ENCODE results near the gene IFT88. TPM values are rescaled to one million over a fixed set of nuclear protein-coding genes. Genes with fewer than 3 reads are reported as not detected.

Gene IFT88
- polyA plus RNA-seq, 3 donors, result 2.9 to 4.5 (median 4.1) TPM

DNA sequence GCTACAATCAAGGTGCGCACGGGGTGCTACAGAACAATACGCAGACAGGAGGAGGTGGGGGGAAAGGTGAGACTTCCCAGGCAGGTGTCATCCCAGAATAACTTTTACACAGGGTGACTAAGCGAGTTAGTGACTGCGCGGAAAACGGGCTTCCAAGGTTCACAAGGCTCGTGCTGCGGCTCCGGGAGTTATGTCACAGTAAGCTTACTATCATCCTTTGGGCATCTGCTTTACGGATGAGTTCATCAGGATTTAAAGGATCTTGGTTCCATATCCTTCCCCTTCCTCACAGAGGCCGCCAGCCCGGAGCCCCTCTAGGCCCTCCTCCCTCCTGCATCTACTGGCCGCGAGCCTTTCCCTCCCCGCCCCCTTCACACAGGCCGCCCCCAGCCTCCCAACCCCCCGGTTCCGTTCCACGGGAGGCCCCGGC is 474 bp upstream of the IFT88 start:
- H3K4me3 ChIP-seq (replicated peaks in 1 of 3; ENCODE audit: low read depth in 2 of 3, low read length in 3 of 3), result peak overlapping the region; percentile 61 to 86 (median 79)
- TF ChIP-seq, protein P1, sequence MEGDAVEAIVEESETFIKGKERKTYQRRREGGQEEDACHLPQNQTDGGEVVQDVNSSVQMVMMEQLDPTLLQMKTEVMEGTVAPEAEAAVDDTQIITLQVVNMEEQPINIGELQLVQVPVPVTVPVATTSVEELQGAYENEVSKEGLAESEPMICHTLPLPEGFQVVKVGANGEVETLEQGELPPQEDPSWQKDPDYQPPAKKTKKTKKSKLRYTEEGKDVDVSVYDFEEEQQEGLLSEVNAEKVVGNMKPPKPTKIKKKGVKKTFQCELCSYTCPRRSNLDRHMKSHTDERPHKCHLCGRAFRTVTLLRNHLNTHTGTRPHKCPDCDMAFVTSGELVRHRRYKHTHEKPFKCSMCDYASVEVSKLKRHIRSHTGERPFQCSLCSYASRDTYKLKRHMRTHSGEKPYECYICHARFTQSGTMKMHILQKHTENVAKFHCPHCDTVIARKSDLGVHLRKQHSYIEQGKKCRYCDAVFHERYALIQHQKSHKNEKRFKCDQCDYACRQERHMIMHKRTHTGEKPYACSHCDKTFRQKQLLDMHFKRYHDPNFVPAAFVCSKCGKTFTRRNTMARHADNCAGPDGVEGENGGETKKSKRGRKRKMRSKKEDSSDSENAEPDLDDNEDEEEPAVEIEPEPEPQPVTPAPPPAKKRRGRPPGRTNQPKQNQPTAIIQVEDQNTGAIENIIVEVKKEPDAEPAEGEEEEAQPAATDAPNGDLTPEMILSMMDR (IDR thresholded peaks at IDR 0.05), result no peak
- peak overlapping the region; percentile 83 for H3K4me2 ChIP-seq (replicated peaks; ENCODE audit: extremely low read depth, low read length, poor library complexity, severe bottlenecking)
- H3K36me3 ChIP-seq (replicated peaks in 1 of 2; ENCODE audit: control insufficient read depth in 1 of 2, insufficient read depth in 2 of 2, low read length in 2 of 2), result no peaks in the 10 kb centered on the region
- H2AFZ ChIP-seq (ENCODE audit: insufficient read depth, low read depth, low read length, poor library complexity, severe bottlenecking), result peak overlapping the region; percentile 92
- no peaks in the 10 kb centered on the region for H4K20me1 ChIP-seq (ENCODE audit: insufficient read depth, low read length)
- H3K27ac ChIP-seq (ENCODE audit: low read depth in 1 of 2, low read length in 2 of 2), result peak overlapping the region; percentile 90 to 92
- no peaks in the 10 kb centered on the region for H3K27me3 ChIP-seq (ENCODE audit: control insufficient read depth in 2 of 2, insufficient read depth in 2 of 2, low read length in 2 of 2)
- peaks cover 20% of the 10 kb centered on the region for H3K4me1 Mint-ChIP-seq
- H3K4me1 ChIP-seq (ENCODE audit: control insufficient read depth in 1 of 2, insufficient read depth in 2 of 2, low read length in 2 of 2), result peaks cover 18 to 20% of the 10 kb centered on the region in 2 donors
- H3K79me2 ChIP-seq (ENCODE audit: insufficient read depth, low read length), result no peaks in the 10 kb centered on the region
- H3K9me3 Mint-ChIP-seq, result peaks cover 5 to 19% (median 17%) of the 10 kb centered on the region in 7 donors
- DNase-seq, result peak in 2 of 3 donors; percentile 44 to 60
- WGBS (ENCODE audit: insufficient coverage), result 7% methylated on average over 15 of the region's 21 CpGs
- H3K9ac ChIP-seq (ENCODE audit: insufficient read depth, low read length, poor library complexity, severe bottlenecking), result peak overlapping the region; percentile 75
- H3K9me3 ChIP-seq (replicated peaks in 1 of 2; ENCODE audit: control insufficient read depth in 1 of 2, insufficient read depth in 1 of 2, low read length in 2 of 2), result peaks cover 8 to 11% of the 10 kb centered on the region in 2 donors
- H3K27ac Mint-ChIP-seq, result peak overlapping the region; percentile 87 to 97 (median 94)
- no peaks in the 10 kb centered on the region for H3K36me3 Mint-ChIP-seq
- H3K4me3 Mint-ChIP-seq, result peak overlapping the region; percentile 85 to 89
- intact Hi-C loops (cut with micrococcal nuclease), result loop anchor here in 1 of 2 donors (5.0 kb wide), 1 partner anchor 39 kb away; the partner anchor contains the start of gene CRYL1
- peaks cover 0 to 2% (median 2%) of the 10 kb centered on the region in 3 donors for H3K27me3 Mint-ChIP-seq (ENCODE audit: low read depth in 3 of 3)

DNA sequence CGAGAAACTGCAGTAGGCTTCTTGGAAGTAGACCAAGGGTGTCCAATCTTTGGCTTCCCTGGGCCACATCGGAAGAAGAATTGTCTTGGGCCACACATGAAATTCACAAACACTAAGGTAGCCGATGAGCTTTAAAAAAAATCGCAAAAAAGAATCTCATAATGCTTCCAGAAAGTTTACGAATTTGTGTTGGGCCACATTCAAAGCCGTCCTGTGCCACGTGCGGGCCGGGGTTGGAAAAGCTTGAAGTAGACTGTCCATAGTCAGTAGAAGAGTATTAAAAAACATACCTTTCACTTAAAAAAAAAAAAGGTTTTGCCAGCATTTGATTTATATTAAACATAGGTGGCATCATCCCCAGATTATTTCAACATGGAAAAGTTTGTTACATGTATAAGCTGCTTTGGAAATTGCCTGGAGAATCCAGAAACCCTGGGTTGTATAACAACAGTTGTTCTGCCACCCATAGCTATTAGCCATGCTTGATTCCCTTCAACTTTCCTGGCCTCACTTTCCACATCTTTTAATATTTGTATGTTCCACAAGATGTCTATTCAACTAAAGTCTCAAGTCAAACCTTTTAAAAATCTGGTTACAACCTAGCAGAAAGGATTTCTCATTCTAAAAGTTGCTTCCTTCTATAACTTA is 1.0 kb downstream of the IFT88 start:
- peak overlapping the region; percentile 90 to 92 for H3K27ac ChIP-seq (ENCODE audit: low read depth in 1 of 2, low read length in 2 of 2)
- Mint-ChIP-seq H3K27ac (peak overlapping the region; percentile 89 to 96 (median 94)), H3K36me3 (peaks cover 0 to 3% of the 10 kb centered on the region in 2 donors), H3K4me1 (peaks cover 20% of the 10 kb centered on the region), H3K27me3 (ENCODE audit: low read depth in 3 of 3) (peaks cover 0 to 2% (median 0%) of the 10 kb centered on the region in 3 donors), H3K4me3 (peak overlapping the region; percentile 89 to 93), H3K9me3 (peaks cover 5 to 19% (median 17%) of the 10 kb centered on the region in 7 donors)
- peaks cover 8 to 11% of the 10 kb centered on the region in 2 donors for H3K9me3 ChIP-seq (replicated peaks in 1 of 2; ENCODE audit: control insufficient read depth in 1 of 2, insufficient read depth in 1 of 2, low read length in 2 of 2)
- H3K79me2 ChIP-seq (ENCODE audit: insufficient read depth, low read length), result no peaks in the 10 kb centered on the region
- no peaks in the 10 kb centered on the region for H3K36me3 ChIP-seq (replicated peaks in 1 of 2; ENCODE audit: control insufficient read depth in 1 of 2, insufficient read depth in 2 of 2, low read length in 2 of 2)
- peak overlapping the region; percentile 75 for H3K9ac ChIP-seq (ENCODE audit: insufficient read depth, low read length, poor library complexity, severe bottlenecking)
- WGBS (ENCODE audit: insufficient coverage), result 40% methylated on average over 1 of the region's 9 CpGs
- intact Hi-C loops (cut with micrococcal nuclease), result loop anchor here in 1 of 2 donors (5.0 kb wide), 1 partner anchor 41 kb away; the partner anchor contains the start of gene CRYL1
- no peaks in the 10 kb centered on the region for H3K27me3 ChIP-seq (ENCODE audit: control insufficient read depth in 2 of 2, insufficient read depth in 2 of 2, low read length in 2 of 2)
- peak overlapping the region; percentile 61 to 86 (median 79) for H3K4me3 ChIP-seq (replicated peaks in 1 of 3; ENCODE audit: low read depth in 2 of 3, low read length in 3 of 3)
- peaks cover 18 to 20% of the 10 kb centered on the region in 2 donors for H3K4me1 ChIP-seq (ENCODE audit: control insufficient read depth in 1 of 2, insufficient read depth in 2 of 2, low read length in 2 of 2)
- peak overlapping the region; percentile 83 for H3K4me2 ChIP-seq (replicated peaks; ENCODE audit: extremely low read depth, low read length, poor library complexity, severe bottlenecking)
- TF ChIP-seq, protein P1 (IDR thresholded peaks at IDR 0.05), result no peak
- no peaks in the 10 kb centered on the region for H4K20me1 ChIP-seq (ENCODE audit: insufficient read depth, low read length)
- H2AFZ ChIP-seq (ENCODE audit: insufficient read depth, low read depth, low read length, poor library complexity, severe bottlenecking), result peak overlapping the region; percentile 92
- no peak for DNase-seq
